Measurements from ENCODE around the gene ARG1.

GRCh38 chr6:131555992-131556391, 17.0 kb upstream of the ARG1 start:
- no peak for TF ChIP-seq EP300 (IDR thresholded peaks at IDR 0.05)
- TF ChIP-seq CTCF (IDR thresholded peaks at IDR 0.05) = no peak

Measured in tibial nerve (tissue), 4 donors.